Measurements from ENCODE around the gene PDZD2. TPM values are rescaled to one million over a fixed set of nuclear protein-coding genes. Genes with fewer than 3 reads are reported as not detected.
"Not testable (repeated sequence)": the region's sequence is repeated elsewhere in the genome, so short reads cannot be mapped to it uniquely, and the experiment has no call there.

Gene PDZD2
- total and polyA plus RNA-seq, 4 experiments from 2014 or later: 0.07 to 1.1 (median 0.68) TPM

DNA sequence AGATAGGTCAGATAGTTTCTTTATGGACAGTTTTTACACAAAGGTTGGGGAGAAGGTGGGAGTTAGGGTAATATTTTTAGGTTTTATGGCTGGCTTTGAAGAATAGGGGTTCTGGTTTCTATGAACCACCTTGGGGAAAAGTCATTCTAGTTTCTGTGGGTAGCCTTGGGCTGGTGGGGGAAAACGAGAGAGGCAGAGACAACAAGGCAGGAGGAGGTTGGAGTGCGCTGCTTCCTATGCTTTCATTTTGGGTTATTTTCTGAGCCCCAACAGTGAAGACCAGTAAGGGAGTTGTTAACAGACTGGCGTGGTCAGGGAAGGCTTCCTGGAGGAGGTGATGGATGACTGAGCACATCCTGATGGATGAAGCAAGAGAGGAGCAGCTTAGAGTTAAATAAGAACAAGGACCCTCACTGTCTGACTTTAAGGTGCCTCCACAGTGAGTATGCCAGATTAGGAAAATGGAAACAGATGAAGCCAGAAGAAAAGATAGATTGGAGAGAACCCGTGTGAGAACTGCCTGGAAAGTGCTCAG is 81.9 kb downstream of the PDZD2 start:
- Mint-ChIP-seq H3K27me3 (no peaks in the 10 kb centered on the region), H3K9me3 (no peaks in the 10 kb centered on the region)
- CTCF ChIA-PET (ENCODE audit: partially characterized antibody): no interaction called here

DNA sequence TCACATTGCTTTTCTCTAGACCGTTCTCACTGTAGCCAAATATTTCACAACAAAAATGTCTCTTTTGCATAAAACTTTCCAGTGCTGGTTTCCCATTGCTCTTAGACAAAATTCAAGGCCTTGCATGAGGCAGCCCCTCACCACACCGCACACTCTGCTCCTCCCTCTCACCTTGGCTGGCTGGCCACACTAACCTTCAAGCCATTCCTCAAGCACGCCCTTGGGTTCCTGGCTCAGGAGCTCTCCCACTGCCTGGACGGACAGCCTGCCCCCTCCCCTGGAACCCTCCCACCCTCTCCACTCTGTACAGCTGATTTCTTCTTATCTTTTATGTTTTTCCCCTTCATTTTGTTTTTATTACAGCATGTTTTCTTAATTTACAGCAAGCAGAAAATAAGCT is 83.2 kb downstream of the PDZD2 start:
- Mint-ChIP-seq H3K27ac (no peak overlapping the region), H3K27me3 (no peaks in the 10 kb centered on the region), H3K36me3 (no peaks in the 10 kb centered on the region), H3K9me3 (peaks cover 0 to 2% (median 0%) of the 10 kb centered on the region in 8 donors), H3K4me1 (no peaks in the 10 kb centered on the region), H3K4me3 (no peak overlapping the region)
- no peak for DNase-seq
- intact Hi-C loops (cut with micrococcal nuclease): no loop called here
- Histone ChIP-seq H3K36me3 (ENCODE audit: insufficient read depth, low read length) (no peaks in the 10 kb centered on the region), H3K27ac (ENCODE audit: low read depth, low read length) (no peak overlapping the region), H3K4me3 (ENCODE audit: low read length in 2 of 2) (no peak overlapping the region), H3K27me3 (ENCODE audit: insufficient read depth, low read length) (no peaks in the 10 kb centered on the region), H3K9me3 (ENCODE audit: control insufficient read depth in 1 of 2, low read length in 2 of 2) (no peaks in the 10 kb centered on the region), H3K4me1 (ENCODE audit: insufficient read depth, low read length) (no peaks in the 10 kb centered on the region)
- ChIA-PET CTCF (ENCODE audit: partially characterized antibody) (no interaction called here), POLR2A (ENCODE audit: partially characterized antibody) (no interaction called here)

More for the DNA sequence above, 81.9 kb downstream of the PDZD2 start:
- intact Hi-C loops (cut with micrococcal nuclease): no loop called here
- POLR2A ChIA-PET (ENCODE audit: partially characterized antibody): no interaction called here
- no peaks in the 10 kb centered on the region for H3K9me3 ChIP-seq (ENCODE audit: control insufficient read depth in 1 of 2, low read length in 2 of 2)
- no peak overlapping the region for H3K27ac Mint-ChIP-seq
- no peak overlapping the region for H3K4me3 ChIP-seq (ENCODE audit: low read length in 2 of 2)
- no peaks in the 10 kb centered on the region for H3K4me1 ChIP-seq (ENCODE audit: insufficient read depth, low read length)
- no peaks in the 10 kb centered on the region for H3K27me3 ChIP-seq (ENCODE audit: insufficient read depth, low read length)
- H3K27ac ChIP-seq (ENCODE audit: low read depth, low read length): no peak overlapping the region
- no peaks in the 10 kb centered on the region for H3K36me3 Mint-ChIP-seq
- no peaks in the 10 kb centered on the region for H3K36me3 ChIP-seq (ENCODE audit: insufficient read depth, low read length)
- no peaks in the 10 kb centered on the region for H3K4me1 Mint-ChIP-seq
- DNase-seq: no peak
- H3K4me3 Mint-ChIP-seq: no peak overlapping the region

DNA sequence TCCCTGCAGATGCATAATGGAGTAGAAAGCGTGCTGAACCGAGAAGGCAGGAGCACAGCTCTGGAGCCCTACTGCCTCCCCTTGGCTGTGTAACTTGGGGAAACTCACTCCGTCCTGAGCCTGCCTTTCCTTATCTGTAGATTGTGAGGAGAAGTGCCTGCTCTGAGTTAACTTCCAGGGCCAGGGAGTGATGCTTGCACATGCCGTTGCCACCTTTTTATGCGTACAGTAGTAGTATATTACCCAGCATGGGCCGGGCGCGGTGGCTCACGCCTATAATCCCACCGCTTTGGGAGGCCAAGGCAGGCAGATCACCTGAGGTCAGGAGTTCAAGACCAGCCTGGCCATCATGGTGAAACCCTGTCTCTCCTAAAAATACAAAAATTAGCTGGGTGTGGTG is 87.1 kb downstream of the PDZD2 start:
- Histone ChIP-seq H3K4me1 (ENCODE audit: insufficient read depth, low read length) (no peaks in the 10 kb centered on the region), H3K9me3 (ENCODE audit: control insufficient read depth in 1 of 2, low read length in 2 of 2) (no peaks in the 10 kb centered on the region), H3K27ac (ENCODE audit: low read depth, low read length) (no peak overlapping the region), H3K4me3 (ENCODE audit: low read length in 2 of 2) (no peak overlapping the region), H3K27me3 (ENCODE audit: insufficient read depth, low read length) (no peaks in the 10 kb centered on the region), H3K36me3 (ENCODE audit: insufficient read depth, low read length) (no peaks in the 10 kb centered on the region)
- Mint-ChIP-seq H3K36me3 (no peaks in the 10 kb centered on the region), H3K27me3 (no peaks in the 10 kb centered on the region), H3K4me1 (peaks cover 5 to 10% (median 7%) of the 10 kb centered on the region in 4 donors), H3K9me3 (peaks cover 0 to 2% (median 0%) of the 10 kb centered on the region in 8 donors), H3K27ac (no peak overlapping the region), H3K4me3 (no peak overlapping the region)
- CTCF ChIA-PET (ENCODE audit: partially characterized antibody): no interaction called here
- DNase-seq: no peak
- intact Hi-C loops (cut with micrococcal nuclease): no loop called here
- POLR2A ChIA-PET (ENCODE audit: partially characterized antibody): no interaction called here

DNA sequence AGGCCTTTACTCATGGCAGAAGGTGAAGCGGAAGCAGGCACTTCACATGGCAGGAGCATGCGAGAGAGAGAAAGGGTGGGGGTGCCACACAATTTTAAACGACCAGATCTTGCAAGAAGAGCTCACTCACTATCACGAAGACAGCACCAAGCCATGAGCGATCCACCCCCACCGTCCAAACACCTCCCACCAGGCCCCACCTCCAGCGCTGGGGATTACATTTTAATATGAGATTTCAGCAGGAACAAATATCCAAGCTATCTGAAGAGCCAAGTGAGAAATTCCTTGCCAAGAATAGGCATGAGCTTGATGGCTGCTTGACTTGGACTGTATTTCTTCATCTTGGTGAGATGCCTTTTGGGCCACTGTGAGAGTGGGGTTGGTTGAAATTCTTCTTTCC is 88.0 kb downstream of the PDZD2 start:
- ChIA-PET POLR2A (ENCODE audit: partially characterized antibody) (no interaction called here), CTCF (ENCODE audit: partially characterized antibody) (no interaction called here)
- peaks cover 6% of the 10 kb centered on the region for H3K4me1 ChIP-seq (ENCODE audit: insufficient read depth, low read length)
- Mint-ChIP-seq H3K27me3 (no peaks in the 10 kb centered on the region), H3K9me3 (peaks cover 0 to 2% (median 0%) of the 10 kb centered on the region in 8 donors), H3K27ac (no peak overlapping the region), H3K36me3 (no peaks in the 10 kb centered on the region), H3K4me3 (no peak overlapping the region), H3K4me1 (peaks cover 12 to 16% (median 14%) of the 10 kb centered on the region in 4 donors)
- H3K9me3 ChIP-seq (ENCODE audit: control insufficient read depth in 1 of 2, low read length in 2 of 2): no peaks in the 10 kb centered on the region
- no peak overlapping the region for H3K27ac ChIP-seq (ENCODE audit: low read depth, low read length)
- H3K4me3 ChIP-seq (ENCODE audit: low read length in 2 of 2): no peak overlapping the region
- no peaks in the 10 kb centered on the region for H3K27me3 ChIP-seq (ENCODE audit: insufficient read depth, low read length)
- intact Hi-C loops (cut with micrococcal nuclease): no loop called here
- DNase-seq: no peak
- no peaks in the 10 kb centered on the region for H3K36me3 ChIP-seq (ENCODE audit: insufficient read depth, low read length)

DNA sequence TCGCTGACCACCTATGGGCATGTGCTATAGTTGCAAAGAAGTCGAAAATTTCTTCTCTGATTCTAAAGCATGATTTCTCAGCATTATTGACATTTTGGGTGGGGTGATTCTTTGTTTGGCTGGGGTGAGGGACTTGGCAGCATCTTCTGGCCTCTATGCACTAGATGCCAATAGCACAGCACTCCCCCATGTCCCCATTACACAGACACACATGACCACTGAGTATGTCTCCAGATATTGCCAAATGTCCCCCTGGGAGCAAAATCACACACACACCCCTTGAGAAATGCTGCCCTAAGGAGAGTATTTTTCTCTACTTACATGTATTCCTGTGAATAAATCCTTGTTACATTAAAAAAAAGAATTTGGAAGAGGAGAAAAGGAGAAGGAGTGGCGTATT is 89.1 kb downstream of the PDZD2 start:
- intact Hi-C loops (cut with micrococcal nuclease): no loop called here
- Histone ChIP-seq H3K27ac (ENCODE audit: low read depth, low read length) (no peak overlapping the region), H3K9me3 (ENCODE audit: control insufficient read depth in 1 of 2, low read length in 2 of 2) (no peaks in the 10 kb centered on the region), H3K4me3 (ENCODE audit: low read length in 2 of 2) (no peak overlapping the region), H3K36me3 (ENCODE audit: insufficient read depth, low read length) (no peaks in the 10 kb centered on the region), H3K4me1 (ENCODE audit: insufficient read depth, low read length) (peaks cover 12% of the 10 kb centered on the region), H3K27me3 (ENCODE audit: insufficient read depth, low read length) (no peaks in the 10 kb centered on the region)
- Mint-ChIP-seq H3K9me3 (peaks cover 0 to 2% (median 0%) of the 10 kb centered on the region in 8 donors), H3K27me3 (no peaks in the 10 kb centered on the region), H3K4me1 (peaks cover 12 to 21% (median 15%) of the 10 kb centered on the region in 4 donors), H3K27ac (peak overlapping the region in 1 of 7 donors; percentile 33), H3K36me3 (no peaks in the 10 kb centered on the region), H3K4me3 (no peak overlapping the region)
- ChIA-PET CTCF (ENCODE audit: partially characterized antibody) (no interaction called here), POLR2A (ENCODE audit: partially characterized antibody) (no interaction called here)
- DNase-seq: no peak

DNA sequence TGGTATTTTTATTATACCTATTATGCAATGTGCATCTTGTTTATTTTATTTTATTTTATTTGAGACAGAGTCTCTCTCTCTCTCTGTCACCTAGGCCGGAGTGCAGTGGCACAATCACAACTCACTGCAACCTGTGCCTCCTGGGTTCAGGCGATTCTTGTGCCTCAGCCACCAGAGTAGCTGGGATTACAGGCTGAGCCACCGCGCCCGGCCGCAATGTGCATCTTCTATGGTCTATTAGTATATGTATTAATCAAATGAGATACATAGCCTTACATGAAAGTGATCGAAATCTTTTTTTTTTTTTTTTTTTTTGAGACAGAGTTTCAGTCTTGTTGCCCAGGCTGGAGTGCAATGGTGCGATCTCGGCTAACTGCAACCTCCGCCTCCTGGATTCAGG is 89.9 kb downstream of the PDZD2 start:
- peaks cover 12% of the 10 kb centered on the region for H3K4me1 ChIP-seq (ENCODE audit: insufficient read depth, low read length)
- H3K4me3 Mint-ChIP-seq; H3K27me3 Mint-ChIP-seq; H3K9me3 ChIP-seq (ENCODE audit: control insufficient read depth in 1 of 2, low read length in 2 of 2); H3K27me3 ChIP-seq (ENCODE audit: insufficient read depth, low read length); CTCF ChIA-PET (ENCODE audit: partially characterized antibody); POLR2A ChIA-PET (ENCODE audit: partially characterized antibody); H3K27ac Mint-ChIP-seq; H3K9me3 Mint-ChIP-seq; intact Hi-C loops (cut with micrococcal nuclease); H3K36me3 ChIP-seq (ENCODE audit: insufficient read depth, low read length); DNase-seq; H3K4me3 ChIP-seq (ENCODE audit: low read length in 2 of 2); H3K36me3 Mint-ChIP-seq; H3K27ac ChIP-seq (ENCODE audit: low read depth, low read length): not testable (repeated sequence)
- H3K4me1 Mint-ChIP-seq: peaks cover 13 to 21% (median 15%) of the 10 kb centered on the region in 4 donors

DNA sequence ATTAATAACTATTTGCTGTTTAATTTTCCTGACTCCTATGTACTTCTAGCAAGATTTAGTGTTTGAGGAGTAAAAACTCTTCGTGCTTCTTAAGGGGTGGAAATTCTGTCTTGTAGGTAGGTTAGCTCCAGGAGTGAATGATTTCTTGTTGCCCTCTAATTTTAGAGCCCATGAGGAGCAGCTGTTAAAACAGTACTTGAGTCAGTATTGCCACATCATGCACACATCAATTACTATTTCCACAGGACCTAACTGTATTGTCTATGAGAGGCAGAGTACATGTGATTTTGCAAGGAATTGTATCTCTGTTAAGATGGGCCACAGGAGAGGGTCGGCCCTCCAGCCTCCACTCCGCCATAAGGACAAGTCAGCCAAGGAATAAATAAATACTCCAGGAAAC is 91.2 kb downstream of the PDZD2 start:
- Histone ChIP-seq H3K9me3 (ENCODE audit: control insufficient read depth in 1 of 2, low read length in 2 of 2) (no peaks in the 10 kb centered on the region), H3K27ac (ENCODE audit: low read depth, low read length) (no peak overlapping the region), H3K27me3 (ENCODE audit: insufficient read depth, low read length) (no peaks in the 10 kb centered on the region), H3K4me3 (ENCODE audit: low read length in 2 of 2) (no peak overlapping the region), H3K36me3 (ENCODE audit: insufficient read depth, low read length) (no peaks in the 10 kb centered on the region), H3K4me1 (ENCODE audit: insufficient read depth, low read length) (peaks cover 12% of the 10 kb centered on the region)
- ChIA-PET POLR2A (ENCODE audit: partially characterized antibody) (no interaction called here), CTCF (ENCODE audit: partially characterized antibody) (no interaction called here)
- no peaks in the 10 kb centered on the region for H3K36me3 Mint-ChIP-seq
- peak overlapping the region in 3 of 7 donors; percentile 44 to 90 (median 60) for H3K27ac Mint-ChIP-seq
- no peaks in the 10 kb centered on the region for H3K27me3 Mint-ChIP-seq
- H3K4me1 Mint-ChIP-seq: peaks cover 13 to 21% (median 15%) of the 10 kb centered on the region in 4 donors
- no peak for DNase-seq
- intact Hi-C loops (cut with micrococcal nuclease): no loop called here
- H3K9me3 Mint-ChIP-seq: peaks cover 0 to 4% (median 0%) of the 10 kb centered on the region in 8 donors
- peak overlapping the region in 1 of 8 donors; percentile 2 for H3K4me3 Mint-ChIP-seq

DNA sequence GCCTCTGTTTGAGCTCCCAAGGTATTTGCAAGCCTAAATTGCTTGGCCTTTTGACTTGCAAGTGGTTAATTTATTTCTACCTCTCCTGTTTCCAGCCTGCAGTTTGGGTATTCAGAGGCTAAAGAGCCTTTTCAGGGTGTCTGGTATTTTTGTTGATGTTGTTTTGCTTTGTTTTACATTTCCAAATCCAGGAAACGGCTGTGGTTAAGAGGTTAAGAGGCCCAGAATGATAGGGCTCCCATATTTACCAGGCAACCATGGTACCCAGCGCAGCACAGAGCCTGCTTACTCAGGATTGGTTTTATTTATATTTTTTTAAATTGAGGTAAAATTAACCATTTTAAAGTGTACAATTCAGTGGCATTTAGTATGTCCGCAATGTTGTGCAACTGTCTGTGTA is 92.1 kb downstream of the PDZD2 start:
- DNase-seq: peak in 4 of 5 donors; percentile 30 to 56 (median 44)
- H3K4me1 ChIP-seq (ENCODE audit: insufficient read depth, low read length): peaks cover 12% of the 10 kb centered on the region
- H3K4me3 Mint-ChIP-seq: peak overlapping the region in 2 of 8 donors; percentile 25 to 49
- no peaks in the 10 kb centered on the region for H3K36me3 ChIP-seq (ENCODE audit: insufficient read depth, low read length)
- no peaks in the 10 kb centered on the region for H3K27me3 Mint-ChIP-seq
- ChIA-PET POLR2A (ENCODE audit: partially characterized antibody) (no interaction called here), CTCF (ENCODE audit: partially characterized antibody) (no interaction called here)
- no peaks in the 10 kb centered on the region for H3K36me3 Mint-ChIP-seq
- no peak overlapping the region for H3K27ac ChIP-seq (ENCODE audit: low read depth, low read length)
- H3K4me3 ChIP-seq (ENCODE audit: low read length in 2 of 2): no peak overlapping the region
- peak overlapping the region in 6 of 7 donors; percentile 49 to 94 (median 64) for H3K27ac Mint-ChIP-seq
- peaks cover 13 to 21% (median 15%) of the 10 kb centered on the region in 4 donors for H3K4me1 Mint-ChIP-seq
- H3K9me3 Mint-ChIP-seq: peaks cover 0 to 4% (median 0%) of the 10 kb centered on the region in 8 donors
- H3K27me3 ChIP-seq (ENCODE audit: insufficient read depth, low read length): no peaks in the 10 kb centered on the region
- intact Hi-C loops (cut with micrococcal nuclease): no loop called here
- H3K9me3 ChIP-seq (ENCODE audit: control insufficient read depth in 1 of 2, low read length in 2 of 2): no peaks in the 10 kb centered on the region
